Measurements from ENCODE around the gene SLC35D1.
"Not testable (repeated sequence)": the region's sequence is repeated elsewhere in the genome, so short reads cannot be mapped to it uniquely, and the experiment has no call there.

The SLC35D1 gene

GRCh38 chr1:66985835-66986234 is 68.1 kb downstream of the SLC35D1 start:
- DNase-seq (ENCODE audit: low read depth in 2 of 2): no peak

- DNase-seq (ENCODE audit: low read depth in 2 of 2): no peak
Measured at GRCh38 chr1:66984491-66984890, 69.5 kb downstream of the SLC35D1 start.

- DNase-seq (ENCODE audit: low read depth in 2 of 2): no peak
Measured at GRCh38 chr1:66982561-66983260, 71.2 kb downstream of the SLC35D1 start.

GRCh38 chr1:66981679-66982078 is 72.3 kb downstream of the SLC35D1 start:
- DNase-seq (ENCODE audit: low read depth in 2 of 2): no peak

GRCh38 chr1:66980745-66981367 is 73.1 kb downstream of the SLC35D1 start:
- no peak for DNase-seq (ENCODE audit: low read depth in 2 of 2)

- not testable (repeated sequence) for DNase-seq (ENCODE audit: low read depth in 2 of 2)
Measured at GRCh38 chr1:66979621-66980020, 74.3 kb downstream of the SLC35D1 start.

GRCh38 chr1:66978201-66978600 is 75.7 kb downstream of the SLC35D1 start:
- DNase-seq (ENCODE audit: low read depth in 2 of 2): no peak

- DNase-seq (ENCODE audit: low read depth in 2 of 2): no peak
Measured at GRCh38 chr1:66968574-66968973, 85.4 kb downstream of the SLC35D1 start.

GRCh38 chr1:66966188-66966873 is 87.6 kb downstream of the SLC35D1 start:
- not testable (repeated sequence) for DNase-seq (ENCODE audit: low read depth in 2 of 2)

GRCh38 chr1:66957938-66958337 is 96.0 kb downstream of the SLC35D1 start:
- no peak for DNase-seq (ENCODE audit: low read depth in 2 of 2)

GRCh38 chr1:66954208-66954607 is 99.7 kb downstream of the SLC35D1 start:
- DNase-seq (ENCODE audit: low read depth in 2 of 2): no peak

GRCh38 chr1:66951513-66951912 is 102.4 kb downstream of the SLC35D1 start:
- peak in 1 of 2 experiments; percentile 10 for DNase-seq (ENCODE audit: low read depth in 2 of 2)

All from fibroblast of skin of left biceps (primary cell).